Peyer's patch (tissue), 4 donors: ENCODE results near the gene ZNF775. TPM values are rescaled to one million over a fixed set of nuclear protein-coding genes. Genes with fewer than 3 reads are reported as not detected.
"Not testable (repeated sequence)": the region's sequence is repeated elsewhere in the genome, so short reads cannot be mapped to it uniquely, and the experiment has no call there.

Experiments used
- DNase-seq, 3 donors: peaks; one replicate each; pipeline ENCODE4 v3.0.0-alpha.2; 2017 to 2019
- H3K27ac ChIP-seq, 4 donors: fragments of 200-600 bp; sonication (generic); one replicate each; pipeline ENCODE4 v1.5.1; 2016 to 2019
- H3K27me3 ChIP-seq, 2 donors: fragments of 200-600 bp; sonication (generic); one replicate each; pipeline ENCODE4 v1.5.1; 2019
- H3K36me3 ChIP-seq, 3 donors: fragments of 200-600 bp; sonication (generic); one replicate each; pipeline ENCODE4 v1.5.1; 2016 to 2019
- H3K4me1 ChIP-seq, 4 donors: fragments of 200-600 bp; sonication (generic); one replicate each; pipeline ENCODE4 v1.5.1; 2016 to 2019
- H3K4me3 ChIP-seq, 4 donors: fragments of 200-600 bp; sonication (generic); 1 replicate in 3 of 4; 2 replicates in 1 of 4; pipeline ENCODE4 v1.5.1; 2016 to 2019; ENCODE audit warnings: mild to moderate bottlenecking in 1 of 4
- H3K9me3 ChIP-seq, 4 donors: fragments of 200-600 bp; sonication (generic); one replicate each; pipeline ENCODE4 v1.5.1; 2016 to 2019; ENCODE audit warnings: mild to moderate bottlenecking in 1 of 4
- CTCF ChIP-seq, 6 experiments: fragments of 450-650 bp in 4 of 6; fragments of 200-600 bp in 2 of 6; sonication (generic) in 1 of 6; IDR thresholded peaks; one replicate each; pipeline ENCODE4 v1.5.1; 2017 to 2019; ENCODE audit warnings: antibody characterized with exemption in 6 of 6, mild to moderate bottlenecking in 3 of 6, moderate library complexity in 1 of 6
- POLR2A ChIP-seq, 2 donors: fragments of 450-650 bp; IDR thresholded peaks; one replicate each; pipeline ENCODE4 v1.5.1; 2017; ENCODE audit warnings: antibody characterized with exemption in 2 of 2, mild to moderate bottlenecking in 2 of 2, moderate library complexity in 2 of 2
- total RNA-seq, 4 donors: library from RNA; depleted of rRNA; stranded (reverse); fragments of >200 nt; gene quantifications; one replicate each; pipeline ENCODE4 v1.1.0, GENCODE V29; 2016

ZNF775 gene
- total RNA-seq, 4 donors from 2014 or later: 1.7 to 2.8 (median 2.5) TPM

GRCh38 chr7:150384406-150385301 is 5.5 kb downstream of the ZNF775 start:
- peak in 1 of 3 donors; percentile 42 for DNase-seq
- Histone ChIP-seq H3K27me3 (no peaks in the 10 kb centered on the region), H3K4me3 (no peak overlapping the region), H3K9me3 (no peaks in the 10 kb centered on the region), H3K4me1 (peaks cover 0 to 44% (median 0%) of the 10 kb centered on the region in 4 donors), H3K27ac (peak overlapping the region in 1 of 4 donors; percentile 66), H3K36me3 (no peaks in the 10 kb centered on the region)
- TF ChIP-seq POLR2A (IDR thresholded peaks at IDR 0.05) (no peak), CTCF (IDR thresholded peaks at IDR 0.05) (no peak)

GRCh38 chr7:150385302-150385723 is 6.2 kb downstream of the ZNF775 start:
- no peak for TF ChIP-seq POLR2A (IDR thresholded peaks at IDR 0.05)
- TF ChIP-seq CTCF (IDR thresholded peaks at IDR 0.05): no peak
- Histone ChIP-seq H3K4me1 (peaks cover 0 to 37% (median 0%) of the 10 kb centered on the region in 4 donors), H3K27ac (no peak overlapping the region), H3K4me3 (no peak overlapping the region), H3K27me3 (no peaks in the 10 kb centered on the region), H3K9me3 (no peaks in the 10 kb centered on the region), H3K36me3 (no peaks in the 10 kb centered on the region)
- peak in 1 of 3 donors; percentile 44 for DNase-seq

DNA sequence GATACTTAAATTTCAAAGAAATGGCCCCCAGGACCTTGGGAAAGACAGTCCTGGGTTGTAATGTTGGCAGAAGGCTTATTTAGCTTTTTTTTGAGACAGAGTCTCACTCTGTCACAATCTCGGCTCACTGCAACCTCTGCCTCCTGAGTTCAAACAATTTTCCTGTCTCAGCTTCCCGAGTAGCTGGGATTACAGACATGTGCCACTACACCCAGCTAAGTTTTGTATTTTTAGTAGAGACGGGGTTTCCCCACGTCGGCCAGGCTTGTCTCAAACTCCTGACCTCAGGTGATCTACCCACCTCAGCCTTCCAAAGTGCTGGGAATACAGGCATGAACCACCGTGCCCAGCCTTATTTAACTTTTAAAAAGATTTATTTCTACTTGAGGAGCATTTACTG is 6.8 kb downstream of the ZNF775 start:
- not testable (repeated sequence) for H3K27me3 ChIP-seq, H3K36me3 ChIP-seq, H3K9me3 ChIP-seq, DNase-seq, H3K27ac ChIP-seq, H3K4me3 ChIP-seq
- peaks cover 0 to 36% (median 0%) of the 10 kb centered on the region in 4 donors for H3K4me1 ChIP-seq

DNA sequence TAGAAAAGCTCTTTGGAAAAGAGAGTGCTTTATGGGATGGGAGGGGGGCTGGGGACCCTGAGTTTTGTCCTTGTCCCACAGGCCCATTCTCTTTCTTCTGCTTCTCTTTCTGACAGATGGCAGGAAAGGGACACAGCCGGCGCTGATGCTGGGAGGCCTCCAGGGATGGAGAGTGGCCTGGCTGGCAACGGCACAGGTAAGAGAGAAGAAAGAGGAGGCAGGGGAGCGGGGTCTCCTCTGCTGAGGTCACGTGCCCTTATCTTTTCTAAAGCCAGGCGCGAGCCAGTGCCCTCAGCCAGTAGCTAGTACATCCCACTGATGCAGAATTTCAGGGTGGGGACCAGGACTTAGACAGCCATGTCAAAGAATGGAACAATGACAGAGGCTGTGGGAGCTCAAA is 9.2 kb downstream of the ZNF775 start:
- H3K27ac ChIP-seq: no peak overlapping the region
- H3K4me1 ChIP-seq: peaks cover 0 to 21% (median 0%) of the 10 kb centered on the region in 4 donors
- no peak for TF ChIP-seq POLR2A (IDR thresholded peaks at IDR 0.05)
- no peak for TF ChIP-seq CTCF (IDR thresholded peaks at IDR 0.05)
- H3K9me3 ChIP-seq: no peaks in the 10 kb centered on the region
- no peak overlapping the region for H3K4me3 ChIP-seq
- no peaks in the 10 kb centered on the region for H3K36me3 ChIP-seq
- no peaks in the 10 kb centered on the region for H3K27me3 ChIP-seq
- DNase-seq: no peak

GRCh38 chr7:150388709-150389531 is 9.8 kb downstream of the ZNF775 start:
- no peaks in the 10 kb centered on the region for H3K36me3 ChIP-seq
- peak in 2 of 3 donors; percentile 60 to 73 for DNase-seq
- no peak overlapping the region for H3K27ac ChIP-seq
- no peak for TF ChIP-seq POLR2A (IDR thresholded peaks at IDR 0.05)
- peak in 4 of 6 experiments; percentile 39 to 76 (median 69) for TF ChIP-seq CTCF (IDR thresholded peaks at IDR 0.05)
- H3K4me3 ChIP-seq: no peak overlapping the region
- H3K9me3 ChIP-seq: no peaks in the 10 kb centered on the region
- H3K27me3 ChIP-seq: no peaks in the 10 kb centered on the region
- peaks cover 0 to 15% (median 0%) of the 10 kb centered on the region in 4 donors for H3K4me1 ChIP-seq

DNA sequence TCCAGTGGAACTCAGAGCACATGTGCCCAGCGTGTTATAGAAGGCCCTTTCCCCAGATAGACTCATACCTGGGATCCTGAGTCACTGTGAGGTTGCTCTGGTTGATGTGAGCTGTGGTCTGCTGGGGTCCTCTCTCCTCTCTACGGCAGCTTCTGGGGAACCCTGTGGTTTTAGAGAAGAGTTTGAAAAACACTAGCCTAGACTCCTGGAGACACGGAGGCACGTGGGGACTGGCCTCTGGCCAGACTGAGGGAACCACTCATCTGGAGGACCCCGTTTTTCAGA is 10.3 kb downstream of the ZNF775 start:
- no peak for DNase-seq
- TF ChIP-seq CTCF (IDR thresholded peaks at IDR 0.05) (no peak), POLR2A (IDR thresholded peaks at IDR 0.05) (no peak)
- Histone ChIP-seq H3K36me3 (no peaks in the 10 kb centered on the region), H3K4me1 (peaks cover 0 to 9% (median 0%) of the 10 kb centered on the region in 4 donors), H3K27ac (no peak overlapping the region), H3K4me3 (no peak overlapping the region), H3K27me3 (no peaks in the 10 kb centered on the region), H3K9me3 (no peaks in the 10 kb centered on the region)
